ENCODE results near the gene FOXL1.
"Not testable (repeated sequence)": the region's sequence is repeated elsewhere in the genome, so short reads cannot be mapped to it uniquely, and the experiment has no call there.

Gene FOXL1

DNA sequence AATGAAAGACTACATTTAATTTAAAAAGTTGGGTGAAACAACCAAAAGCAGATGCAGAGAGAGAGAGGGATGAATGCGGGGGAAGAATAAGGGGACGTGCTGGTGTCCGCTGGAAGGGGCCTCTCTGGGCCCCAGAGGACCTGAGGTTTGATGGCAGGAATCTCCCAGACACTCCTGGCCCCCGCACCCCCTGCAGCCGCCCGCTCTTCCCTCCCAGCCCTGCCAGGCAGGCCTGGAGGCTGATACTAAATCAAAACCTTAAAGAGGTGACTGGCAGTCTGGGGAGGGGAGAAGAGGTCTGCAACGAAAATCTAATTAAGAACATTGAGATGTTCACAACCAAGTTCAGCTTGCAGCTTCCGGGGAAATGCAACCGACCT lies 2.4 kb downstream of the FOXL1 start:
- DNase-seq (ENCODE audit: low read depth in 2 of 2), result no peak

DNA sequence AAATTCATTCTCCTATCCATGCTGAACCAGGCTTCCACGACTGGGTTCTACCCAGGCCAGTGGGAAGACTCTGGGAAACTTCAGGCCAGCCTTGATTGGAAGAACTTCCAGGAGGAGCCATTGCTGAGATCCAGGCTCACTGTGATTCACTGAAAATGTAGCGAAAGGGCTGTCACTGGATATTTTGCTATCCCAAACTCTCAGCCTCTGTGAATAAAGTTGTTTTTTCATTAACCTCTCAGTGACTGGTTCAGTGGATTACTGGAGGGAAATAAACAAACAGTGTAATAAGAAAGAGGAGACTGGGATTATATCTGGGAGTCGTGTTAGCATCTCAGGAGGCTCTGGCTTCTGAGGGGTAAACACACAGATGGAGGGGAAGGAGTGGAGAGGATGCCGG lies 3.1 kb downstream of the FOXL1 start:
- DNase-seq (ENCODE audit: low read depth in 2 of 2), result no peak

DNA sequence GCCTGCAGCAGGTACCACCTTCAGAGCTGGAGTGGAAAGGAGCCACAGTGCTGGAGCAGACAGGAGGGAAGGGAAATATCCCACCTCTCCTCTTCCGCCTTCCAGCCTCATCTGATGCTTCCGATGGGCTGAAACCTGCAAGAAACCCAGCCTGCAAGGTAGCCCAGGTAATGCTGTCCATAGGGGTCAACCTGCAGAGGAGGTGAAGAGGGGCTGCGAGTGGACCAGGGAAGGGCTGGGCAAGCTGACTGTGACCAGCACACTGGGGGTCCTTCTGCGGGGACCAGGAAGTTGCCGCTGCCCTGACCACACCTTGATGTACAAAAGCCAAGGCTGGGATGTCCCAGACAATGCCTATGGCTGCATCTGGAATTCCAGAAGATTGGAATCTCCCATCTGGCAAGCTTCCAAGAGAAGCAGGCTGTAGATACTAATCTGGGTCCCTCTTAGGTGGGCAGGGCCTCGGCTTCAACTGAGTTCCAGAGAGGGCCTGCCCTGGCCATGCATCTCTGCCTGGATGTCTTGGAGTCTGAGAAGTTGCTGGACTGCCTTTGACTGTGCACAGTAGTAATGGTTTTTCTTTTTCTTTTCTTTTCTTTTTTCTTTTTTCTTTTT lies 5.8 kb downstream of the FOXL1 start:
- no peak for DNase-seq (ENCODE audit: low read depth in 2 of 2)

DNA sequence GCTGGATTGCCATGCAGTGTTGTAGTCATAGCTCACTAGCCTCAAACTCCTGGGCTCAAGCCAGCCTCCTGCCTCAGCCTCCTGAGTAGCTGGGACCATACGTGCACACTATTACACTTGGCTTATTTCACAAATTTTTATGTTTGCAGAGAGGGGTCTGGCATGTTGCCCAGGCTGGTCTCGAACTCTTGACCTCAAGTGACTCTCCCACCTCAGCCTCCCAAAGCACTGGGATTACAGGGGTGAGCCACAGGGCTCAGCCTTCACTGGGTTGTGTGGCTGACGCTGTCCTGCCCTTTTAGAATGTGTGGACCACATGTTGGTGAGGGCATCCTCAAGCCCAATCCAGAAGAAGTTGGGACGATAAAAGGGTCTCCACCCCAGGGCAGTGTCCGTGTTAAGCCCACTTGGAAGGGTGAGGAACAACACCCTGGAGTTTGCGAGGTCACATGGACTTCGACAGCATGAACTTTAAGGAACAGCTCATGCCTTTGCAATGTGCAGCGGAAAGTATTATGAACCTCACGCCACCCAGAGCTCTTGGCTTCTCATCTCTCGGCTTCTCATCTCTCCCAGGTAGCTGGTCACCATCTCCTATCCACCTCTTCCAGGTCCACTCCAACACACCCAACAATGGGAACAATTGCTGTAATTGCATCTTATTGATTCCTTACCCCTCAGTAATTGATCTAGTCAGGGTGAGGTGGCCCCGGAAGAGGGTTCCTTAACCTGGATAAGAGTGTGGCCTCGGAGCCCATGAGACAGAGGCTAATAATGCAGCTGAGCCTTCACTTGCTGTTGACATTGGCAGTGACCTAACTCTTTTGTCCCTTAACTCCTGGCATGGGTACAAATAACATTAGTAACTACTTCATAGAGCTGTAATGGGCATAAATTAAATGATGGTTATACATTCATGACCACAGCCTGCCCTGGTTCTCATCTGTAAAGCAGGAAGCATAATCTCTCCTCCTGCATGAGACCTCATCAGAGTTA lies 6.7 kb downstream of the FOXL1 start:
- no peak for DNase-seq (ENCODE audit: low read depth in 2 of 2)

DNA sequence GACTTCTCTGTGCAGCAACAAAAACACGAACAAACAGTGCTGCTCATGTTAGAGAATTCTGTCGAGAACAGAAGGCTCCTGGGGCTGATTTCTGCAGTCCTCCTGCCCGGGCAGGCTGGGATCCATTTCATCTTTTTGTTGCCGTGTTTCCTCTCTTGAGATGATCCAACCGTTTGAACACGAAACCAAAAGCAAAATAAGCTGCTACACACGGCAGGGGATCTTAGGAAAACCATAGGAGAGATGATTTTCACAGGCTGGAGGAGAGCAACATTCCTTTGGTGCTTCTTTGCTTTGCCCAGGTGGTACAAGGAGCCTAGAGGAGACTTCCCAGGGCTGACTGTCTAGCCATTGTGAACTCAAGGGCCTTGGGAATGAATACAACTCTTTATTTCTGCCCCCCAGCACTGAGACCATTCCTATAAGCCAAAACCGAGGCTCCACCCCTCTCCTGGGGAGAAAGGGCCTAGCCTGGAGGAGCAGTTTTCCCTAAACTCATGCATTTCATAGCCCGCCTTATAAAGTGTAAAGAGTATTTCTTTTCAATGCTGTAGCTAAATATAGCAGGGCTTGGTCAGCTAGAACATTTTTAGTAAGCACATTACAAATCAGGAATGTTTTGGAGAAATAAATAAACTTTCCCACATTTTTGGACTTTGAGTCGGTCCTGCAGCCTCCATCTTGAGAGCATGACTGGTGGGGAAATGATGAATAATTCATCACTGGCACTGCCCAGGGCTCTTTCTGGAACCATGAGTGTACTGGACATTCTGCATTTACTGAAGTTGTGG lies 7.7 kb downstream of the FOXL1 start:
- no peak for DNase-seq (ENCODE audit: low read depth in 2 of 2)

DNA sequence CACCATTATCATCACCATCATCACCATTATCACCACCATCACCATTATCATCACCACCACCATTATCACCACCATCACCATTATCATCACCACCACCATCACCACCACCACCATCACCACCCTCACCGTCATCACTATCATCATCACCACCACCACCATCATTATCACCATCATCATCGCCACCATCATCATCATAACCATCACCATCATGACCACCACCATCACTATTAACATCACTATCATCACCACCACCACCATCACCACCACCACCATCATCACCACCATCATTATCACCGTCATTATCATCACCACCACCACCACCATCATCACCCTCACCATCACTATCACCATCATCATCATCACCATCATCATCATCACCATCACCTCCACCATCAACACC lies 9.1 kb downstream of the FOXL1 start:
- DNase-seq (ENCODE audit: low read depth in 2 of 2), result no peak

DNA sequence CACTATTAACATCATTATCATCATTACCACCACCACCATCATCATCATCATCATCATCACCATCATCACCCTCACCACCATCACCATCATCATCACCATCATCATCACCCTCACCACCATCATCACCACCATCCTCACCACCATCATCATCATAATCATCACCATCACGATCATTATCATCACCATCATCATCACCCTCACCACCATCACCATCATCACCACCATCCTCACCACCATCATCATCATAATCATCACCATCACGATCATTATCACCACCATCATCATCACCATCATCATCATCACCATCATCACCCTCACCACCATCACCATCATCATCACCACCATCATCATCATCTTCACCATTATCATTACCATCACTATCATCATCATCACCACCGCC lies 9.6 kb downstream of the FOXL1 start:
- DNase-seq (ENCODE audit: low read depth in 2 of 2), result not testable (repeated sequence)

DNA sequence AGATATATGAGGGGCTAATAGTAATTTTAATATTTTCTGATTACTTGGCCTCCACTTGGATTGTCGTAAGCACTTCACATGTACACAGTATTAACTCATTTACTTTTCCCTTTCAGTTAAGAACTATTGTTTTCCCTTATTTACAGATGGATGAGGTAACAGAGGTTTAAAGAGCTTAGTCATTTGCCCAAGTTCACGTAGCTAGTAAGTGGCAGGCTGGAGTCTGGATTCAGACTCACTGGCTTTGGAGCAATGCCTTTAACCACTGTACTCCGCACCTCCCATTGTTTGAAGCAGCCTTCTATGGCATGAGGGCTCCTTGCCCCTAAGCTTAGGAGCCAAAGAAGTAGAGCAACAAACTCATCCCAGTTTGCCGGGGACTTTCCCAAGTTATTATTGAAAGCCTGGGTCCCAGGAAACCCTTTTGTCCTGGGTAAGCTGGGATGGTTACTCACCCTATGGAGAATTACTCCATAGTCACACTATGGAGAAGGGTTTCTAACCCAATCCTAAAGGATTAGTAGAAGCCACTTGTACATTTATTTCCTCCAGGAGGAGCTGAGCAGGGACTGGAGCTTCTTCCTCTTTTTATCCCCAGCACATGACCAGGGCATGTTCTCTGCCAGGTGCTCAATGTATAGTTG lies 12.3 kb downstream of the FOXL1 start:
- DNase-seq (ENCODE audit: low read depth in 2 of 2), result no peak

DNA sequence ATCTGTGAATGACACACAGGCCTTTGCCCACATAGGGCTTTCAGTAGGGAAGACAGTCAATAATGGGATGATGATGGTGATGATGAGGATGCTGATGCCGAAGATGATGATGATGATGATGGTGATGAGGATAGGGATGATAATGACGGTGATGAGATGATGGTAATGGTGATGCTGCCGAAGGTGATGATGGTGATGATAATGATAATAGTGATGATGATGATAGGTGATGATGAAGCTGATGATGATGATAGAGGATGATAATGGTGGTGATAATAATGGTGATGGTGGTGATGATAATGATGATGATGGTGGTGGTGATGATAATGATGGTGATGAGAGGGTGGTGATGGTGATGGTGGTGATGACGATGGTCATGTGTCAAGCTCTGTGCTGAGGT lies 12.9 kb downstream of the FOXL1 start:
- DNase-seq (ENCODE audit: low read depth in 2 of 2), result no peak

DNA sequence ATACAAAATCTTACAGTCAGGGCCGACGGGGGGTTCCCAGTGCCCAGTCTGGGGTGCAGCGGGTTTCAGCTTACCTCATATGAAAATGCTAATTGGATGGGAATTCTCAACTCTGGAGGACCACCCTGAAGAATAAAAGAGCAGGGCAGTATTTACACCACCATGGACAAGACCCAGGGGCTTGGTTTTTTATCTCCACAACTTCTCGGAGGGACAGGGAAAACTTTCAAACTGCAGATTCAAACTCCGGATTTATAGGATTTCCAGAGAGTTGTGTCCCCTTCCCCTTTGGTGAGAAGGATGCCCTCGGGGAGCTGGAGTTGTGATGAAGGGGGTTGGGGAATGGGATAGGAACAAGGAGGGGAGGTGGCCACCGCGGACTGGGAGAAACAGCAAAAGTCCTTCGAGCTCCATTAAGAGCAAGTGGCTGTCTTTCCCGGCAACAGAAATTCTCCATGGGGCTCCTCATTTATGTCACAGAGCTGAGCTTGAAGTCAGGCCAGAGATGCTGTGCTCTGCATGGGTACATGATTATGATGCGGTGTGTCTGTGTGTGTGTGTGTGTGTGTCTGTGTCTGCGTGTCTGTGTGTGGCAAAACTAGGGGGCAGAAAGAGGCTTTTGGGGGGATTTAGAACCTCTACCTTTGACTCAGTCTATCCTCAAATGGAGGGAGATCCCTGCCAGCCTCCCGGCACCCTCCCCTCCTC lies 15.7 kb downstream of the FOXL1 start:
- no peak for DNase-seq (ENCODE audit: low read depth in 2 of 2)

DNA sequence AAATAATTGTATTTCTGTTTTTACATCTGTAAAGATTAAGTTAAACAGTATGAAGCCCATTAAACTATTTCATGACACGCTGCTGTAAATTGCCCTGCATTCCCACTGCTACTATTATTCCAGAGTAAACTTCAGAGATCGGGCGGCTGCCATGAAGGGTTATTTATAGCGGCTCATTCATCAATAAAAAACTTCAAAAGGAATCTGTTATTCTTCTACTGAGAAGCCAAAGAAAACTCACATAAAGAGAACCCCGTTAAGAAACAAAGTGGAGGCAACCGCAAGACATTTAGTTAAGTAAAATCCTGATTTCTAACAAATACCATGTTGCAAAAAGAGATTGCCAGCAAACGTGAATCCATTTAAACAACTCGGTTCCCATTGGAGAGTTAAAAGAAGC lies 16.4 kb downstream of the FOXL1 start:
- no peak for DNase-seq (ENCODE audit: low read depth in 2 of 2)

DNA sequence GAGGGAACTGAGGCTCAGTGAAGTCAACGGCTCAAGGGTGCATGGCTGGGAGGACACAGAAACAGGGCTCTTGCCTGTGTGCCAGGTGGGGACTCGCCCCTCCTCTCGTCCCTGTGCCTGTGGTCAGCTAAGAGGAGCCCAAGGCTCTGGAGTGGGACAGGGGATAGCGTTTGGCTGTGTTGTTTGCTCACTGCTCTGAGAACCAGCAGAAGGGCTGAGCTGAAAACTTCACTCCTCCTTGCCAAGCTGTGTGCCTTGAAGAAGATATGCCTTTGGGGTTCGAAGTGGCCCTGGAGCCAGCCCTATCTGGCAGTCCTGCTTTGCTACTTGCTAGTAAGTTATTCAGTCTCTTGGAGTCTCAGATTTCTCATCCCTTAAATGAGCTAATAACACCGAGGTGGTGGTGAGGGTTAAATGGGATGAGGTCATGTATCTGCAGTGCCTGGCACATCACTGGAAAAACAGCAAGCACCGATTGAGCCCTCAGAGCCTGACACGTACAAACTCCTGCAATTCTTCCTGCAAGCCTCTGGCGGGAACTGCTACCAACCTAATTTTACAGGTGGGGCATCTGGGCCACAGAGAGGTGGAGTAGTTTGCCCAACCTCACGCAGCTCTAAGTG lies 17.7 kb downstream of the FOXL1 start:
- DNase-seq (ENCODE audit: low read depth in 2 of 2), result no peak

DNA sequence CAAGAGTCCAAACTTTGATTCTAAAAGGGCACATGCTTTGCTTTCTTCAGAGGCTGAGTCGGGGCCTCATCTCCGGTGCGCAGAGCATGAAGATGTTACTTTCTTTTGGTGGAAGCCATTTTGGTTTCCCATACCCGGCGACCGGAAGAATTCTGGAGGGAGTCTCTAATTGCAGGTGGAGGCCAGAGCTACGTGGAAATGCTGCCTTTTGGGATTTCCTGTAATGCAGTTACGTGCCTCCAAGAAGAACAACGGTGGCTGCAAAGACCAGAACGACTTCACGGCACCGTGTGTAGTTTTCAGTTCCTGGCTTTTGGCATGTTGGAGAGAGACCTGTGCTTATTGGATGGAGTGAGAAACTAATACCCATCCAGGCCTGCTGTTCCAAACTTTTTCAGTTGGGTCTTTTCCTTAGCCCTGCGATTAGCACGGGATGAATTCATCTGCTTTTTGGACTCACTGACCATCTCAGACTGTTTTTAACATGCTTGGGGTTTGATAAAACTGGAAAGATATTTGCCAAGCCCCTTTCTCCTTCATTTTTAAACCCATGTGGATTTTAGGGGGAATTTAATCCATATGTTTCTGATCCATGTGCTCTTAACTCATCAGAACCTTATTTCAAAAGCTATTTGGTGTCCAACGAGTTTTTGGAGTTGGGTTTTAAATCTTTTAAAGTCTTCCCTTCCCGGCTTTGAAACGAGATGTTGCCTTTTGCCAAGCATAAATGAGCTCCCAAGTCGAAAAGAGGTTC lies 19.0 kb downstream of the FOXL1 start:
- DNase-seq (ENCODE audit: low read depth in 2 of 2), result no peak

DNA sequence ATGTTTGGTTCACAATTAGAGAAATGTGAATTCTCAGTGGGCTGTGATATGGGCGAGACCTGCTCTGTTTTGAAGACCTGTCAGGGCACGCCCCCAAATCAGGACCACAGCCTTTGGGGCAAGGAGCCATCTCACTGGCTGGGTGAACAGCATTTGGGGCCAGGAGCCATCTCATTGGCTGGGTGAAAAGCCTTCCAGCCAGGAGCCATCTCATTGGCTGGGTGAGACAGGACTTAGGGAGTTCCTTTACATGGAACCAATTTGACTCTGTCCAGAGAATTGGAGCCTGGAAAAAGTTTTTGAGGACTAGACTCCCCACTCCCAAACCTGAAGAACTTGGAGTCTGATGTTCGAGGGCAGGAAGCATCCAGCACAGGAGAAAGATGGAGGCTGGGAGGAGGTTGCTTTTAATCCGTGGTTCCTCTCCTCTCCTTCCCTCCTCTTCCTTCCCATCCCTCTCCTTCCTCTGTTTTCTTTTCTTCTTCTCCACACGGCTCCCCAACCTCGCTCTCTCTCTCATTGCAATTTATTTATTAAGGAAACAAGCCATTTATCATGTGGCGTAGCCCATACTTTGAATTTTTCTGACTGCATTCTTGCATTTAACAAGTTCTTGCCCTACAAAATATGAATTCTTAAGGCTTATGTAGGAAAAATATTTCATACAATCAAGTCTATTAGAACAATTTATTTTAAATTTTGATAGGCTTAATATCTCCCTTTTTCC lies 19.7 kb downstream of the FOXL1 start:
- no peak for DNase-seq (ENCODE audit: low read depth in 2 of 2)

DNA sequence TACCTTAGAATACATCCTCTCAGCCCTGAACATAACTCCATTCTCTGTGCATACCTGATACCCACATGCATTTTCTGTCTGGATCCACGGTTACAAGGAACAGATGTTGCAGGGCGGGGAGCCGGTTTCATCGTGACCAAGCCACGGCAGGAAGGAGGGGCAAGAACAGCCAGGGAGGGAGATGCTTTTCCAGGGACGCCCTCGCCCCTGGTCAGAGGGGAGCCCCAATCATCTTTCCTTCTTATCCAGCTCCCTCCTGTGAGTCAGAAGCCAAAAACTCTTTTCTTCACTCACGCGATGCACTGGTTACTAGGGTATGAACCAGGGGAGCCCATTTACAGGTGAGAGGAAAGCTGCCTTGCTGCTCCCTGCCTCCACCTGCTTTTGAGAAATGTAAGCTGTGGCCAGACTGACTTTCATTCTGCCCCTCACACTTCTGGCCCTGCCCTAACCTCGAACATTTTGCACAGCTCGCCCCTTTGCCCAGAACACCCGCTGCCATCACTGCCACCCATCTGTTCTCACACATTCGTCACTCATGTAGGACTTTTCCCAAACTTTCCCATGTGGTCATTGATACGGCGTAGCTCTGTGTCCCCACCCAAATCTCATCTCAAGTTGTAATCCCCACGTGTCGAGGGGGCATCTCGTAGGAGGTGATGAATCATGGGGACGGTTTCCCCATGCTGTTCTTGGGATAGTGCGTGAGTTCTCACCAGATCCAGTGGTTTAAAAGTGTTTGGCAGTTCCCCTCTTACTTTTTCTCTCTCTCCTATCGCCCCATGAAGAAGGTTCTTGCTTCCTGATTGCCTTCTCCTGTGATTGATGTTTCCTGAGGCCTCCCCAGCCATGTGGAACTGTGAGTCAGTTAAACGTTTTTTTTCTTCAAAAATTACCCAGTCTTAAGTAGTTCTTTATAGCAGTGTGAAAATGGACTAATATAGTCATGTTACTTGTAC lies 20.5 kb downstream of the FOXL1 start:
- no peak for DNase-seq (ENCODE audit: low read depth in 2 of 2)

DNA sequence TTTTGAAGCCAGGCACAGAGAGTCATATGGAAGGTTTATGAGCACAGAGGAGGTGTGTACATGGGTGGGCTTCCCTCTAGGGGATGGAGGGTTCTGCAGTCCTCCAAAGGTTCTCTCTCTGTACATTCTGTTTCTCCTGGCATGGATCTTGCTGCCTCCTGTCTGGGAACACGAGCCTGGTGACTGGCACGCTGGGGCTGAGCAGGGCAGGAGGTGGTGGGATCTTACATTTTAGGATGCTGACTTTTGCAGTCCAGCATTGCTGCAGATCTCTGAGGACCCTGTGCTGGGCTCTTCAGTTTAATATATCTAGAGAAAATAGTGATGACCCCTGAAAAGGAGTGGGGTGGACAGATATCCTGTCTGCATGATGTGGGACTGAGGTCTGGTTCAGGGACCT lies 23.0 kb downstream of the FOXL1 start:
- no peak for DNase-seq (ENCODE audit: low read depth in 2 of 2)

DNA sequence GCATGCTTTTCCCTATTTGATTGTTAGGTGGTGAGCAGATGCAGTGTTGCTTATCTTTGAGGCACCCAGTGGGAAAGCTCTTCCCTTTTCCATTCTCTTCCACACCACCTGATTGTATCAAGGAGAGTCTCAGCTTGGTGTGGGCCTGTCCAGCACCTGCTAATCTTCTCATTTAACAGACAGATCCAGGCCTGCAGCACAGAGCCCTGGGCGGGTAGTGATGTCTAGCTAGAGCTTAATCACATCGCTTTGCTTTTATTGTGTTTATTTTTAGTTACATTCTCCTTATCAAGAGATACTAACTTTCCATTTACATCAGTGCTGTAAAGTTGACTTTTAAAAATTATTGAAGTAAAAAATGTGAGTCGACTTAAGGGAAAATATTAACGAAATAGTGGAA lies 24.2 kb downstream of the FOXL1 start:
- no peak for DNase-seq (ENCODE audit: low read depth in 2 of 2)

DNA sequence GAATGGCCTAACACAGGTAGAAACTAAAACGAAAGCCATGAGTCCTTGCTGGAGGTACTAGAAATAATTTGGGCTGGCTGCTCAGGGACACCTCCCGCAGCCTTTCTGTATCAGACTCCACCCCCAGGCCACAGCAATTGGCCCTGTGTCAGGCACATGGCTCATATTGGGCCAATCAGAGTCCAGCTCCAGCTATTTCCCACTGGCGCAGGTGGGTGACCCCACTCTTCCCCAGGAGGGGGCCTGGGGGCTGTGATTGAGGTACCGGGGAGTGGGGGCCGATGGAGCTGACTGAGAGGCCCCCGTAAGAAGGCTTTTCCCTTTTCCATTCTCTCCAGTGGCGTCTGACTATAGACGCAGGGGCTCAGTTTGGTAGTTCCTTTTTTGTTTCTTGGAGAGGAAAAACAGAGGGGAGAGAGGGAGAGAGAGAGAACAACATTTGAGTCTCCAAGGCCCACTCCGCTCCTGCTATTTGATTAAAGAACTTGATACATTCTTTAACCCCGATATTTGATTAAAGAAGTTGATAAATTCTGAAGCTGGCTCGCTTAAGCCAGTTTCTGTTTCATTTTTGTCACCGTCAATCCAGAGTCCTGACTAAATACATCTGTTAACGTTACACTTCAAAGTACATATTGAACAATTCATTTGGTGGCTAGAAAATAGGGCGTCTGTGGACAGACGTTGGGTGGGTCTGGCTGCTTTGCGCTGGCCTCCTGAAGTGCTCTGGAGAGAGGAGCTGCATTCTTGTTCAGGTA lies 26.3 kb downstream of the FOXL1 start:
- peak; percentile 3 to 4 for DNase-seq (ENCODE audit: low read depth in 2 of 2)
